Measurements from ENCODE around the gene ITGAX. TPM values are rescaled to one million over a fixed set of nuclear protein-coding genes. Genes with fewer than 3 reads are reported as not detected.

The ITGAX gene
- total and polyA plus RNA-seq, 2 donors (not counting 1 experiment from before 2014, with no cell fraction given): 48.0 to 78.8 TPM

DNA sequence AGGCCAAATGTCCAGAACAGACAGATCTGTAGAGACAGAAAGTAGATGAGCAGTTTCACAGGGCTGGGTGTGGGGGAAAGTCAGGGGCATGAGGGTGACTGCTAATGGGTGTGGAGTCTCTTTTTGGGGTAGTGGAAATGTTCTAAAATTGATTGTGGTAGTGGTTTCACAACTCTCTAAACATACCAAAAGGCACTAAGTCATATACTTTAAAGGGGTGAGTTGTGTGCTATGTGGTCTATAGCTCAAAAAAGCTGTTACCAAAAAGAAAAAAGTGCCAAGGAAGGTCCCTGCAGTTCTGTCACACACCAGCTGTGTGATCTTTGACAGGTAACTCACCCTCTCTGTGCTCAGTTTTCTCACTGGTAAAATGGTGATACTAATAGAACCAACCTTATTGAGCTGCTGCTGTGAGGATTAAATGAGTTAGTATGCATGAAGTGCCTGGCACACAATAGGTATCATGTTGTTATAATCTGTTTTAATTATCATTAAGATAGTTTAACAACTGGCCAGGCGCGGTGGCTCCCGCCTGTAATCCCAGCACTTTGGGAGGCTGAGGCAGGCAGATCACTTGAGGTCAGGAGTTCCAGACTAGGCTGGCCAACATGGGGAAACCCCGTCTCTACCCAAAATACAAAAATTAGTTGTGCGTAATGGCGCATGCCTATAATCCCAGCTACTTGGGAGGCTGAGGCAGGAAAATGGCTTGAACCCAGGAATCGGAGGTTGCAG is 10.3 kb downstream of the ITGAX start:
- H3K79me2 ChIP-seq (ENCODE audit: control insufficient read depth, insufficient read depth, low read length): no peaks in the 10 kb centered on the region
- no peaks in the 10 kb centered on the region for H3K9me3 Mint-ChIP-seq (ENCODE audit: insufficient read depth)
- no peaks in the 10 kb centered on the region for H3K36me3 ChIP-seq (replicated peaks in 1 of 2; ENCODE audit: control extremely low read depth in 1 of 2, control insufficient read depth in 1 of 2, extremely low read depth in 1 of 2, insufficient read depth in 2 of 2, low read length in 1 of 2)
- H3K9me3 ChIP-seq (ENCODE audit: control extremely low read depth in 1 of 3, control insufficient read depth in 2 of 3, insufficient read depth in 1 of 3, low read length in 2 of 3): no peaks in the 10 kb centered on the region
- H4K20me1 ChIP-seq (ENCODE audit: control insufficient read depth, insufficient read depth, low read length, poor library complexity, severe bottlenecking): no peaks in the 10 kb centered on the region
- H3K4me1 Mint-ChIP-seq: peaks cover 16% of the 10 kb centered on the region
- H3K27me3 ChIP-seq (replicated peaks in 1 of 4; ENCODE audit: control extremely low read depth in 1 of 4, control insufficient read depth in 3 of 4, insufficient read depth in 4 of 4, low read length in 3 of 4): no peaks in the 10 kb centered on the region
- peak overlapping the region; percentile 29 for H3K4me3 Mint-ChIP-seq
- intact Hi-C loops (cut with micrococcal nuclease): no loop called here
- H3K27me3 Mint-ChIP-seq: no peaks in the 10 kb centered on the region
- ChIA-PET CTCF (no interaction called here), POLR2A (no interaction called here)
- no peak overlapping the region for H2AFZ ChIP-seq (ENCODE audit: insufficient read depth, low read depth, low read length, poor library complexity, severe bottlenecking)
- no peak overlapping the region for H3K4me3 ChIP-seq (ENCODE audit: control extremely low read depth in 1 of 5, extremely low read depth in 1 of 5, insufficient read depth in 1 of 5, low read depth in 2 of 5, low read length in 4 of 5)
- ATAC-seq (ENCODE audit: low read depth): no peak
- H3K27ac Mint-ChIP-seq: peak overlapping the region; percentile 64
- H3K4me2 ChIP-seq (replicated peaks; ENCODE audit: low read depth, low read length, poor library complexity, severe bottlenecking): no peak overlapping the region
- H3K9ac ChIP-seq (ENCODE audit: low read length): no peak overlapping the region
- peaks cover 0 to 11% of the 10 kb centered on the region in 2 donors for H3K4me1 ChIP-seq (ENCODE audit: control insufficient read depth in 2 of 2, insufficient read depth in 2 of 2, low read length in 2 of 2)
- 97% methylated on average over 5 of the region's 7 CpGs for WGBS (ENCODE audit: insufficient coverage)
- TF ChIP-seq EZH2 (IDR thresholded peaks at IDR 0.05; ENCODE audit: borderline replicate concordance, insufficient read depth, low read depth, low read length, poor library complexity, severe bottlenecking): no peak
- no peak for DNase-seq
- H3K27ac ChIP-seq (ENCODE audit: low read length in 2 of 2): no peak overlapping the region

DNA sequence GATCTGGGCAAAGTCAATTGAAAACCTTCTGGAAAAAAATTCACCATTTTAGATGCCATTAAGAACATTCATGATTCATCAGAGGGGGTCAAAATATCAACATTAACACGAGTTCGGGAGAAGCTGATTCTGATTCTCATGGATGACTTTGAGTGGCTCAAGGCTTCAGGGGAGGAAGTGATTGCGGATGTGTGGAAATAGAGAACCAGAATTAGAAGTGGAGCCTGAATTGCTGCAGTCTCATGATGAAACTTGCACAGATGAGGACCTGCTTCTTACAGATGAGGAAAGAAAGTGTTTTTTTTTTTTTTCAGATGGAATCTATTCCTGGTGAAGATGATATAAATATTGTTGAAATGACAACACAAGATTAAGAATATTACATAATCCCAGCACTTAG is 12.9 kb downstream of the ITGAX start:
- 40% methylated on average over 2 of the region's 3 CpGs for WGBS (ENCODE audit: insufficient coverage)
- H3K9me3 ChIP-seq (ENCODE audit: control extremely low read depth in 1 of 3, control insufficient read depth in 2 of 3, insufficient read depth in 1 of 3, low read length in 2 of 3): no peaks in the 10 kb centered on the region
- no peak overlapping the region for H3K9ac ChIP-seq (ENCODE audit: low read length)
- no peaks in the 10 kb centered on the region for H3K36me3 ChIP-seq (replicated peaks in 1 of 2; ENCODE audit: control extremely low read depth in 1 of 2, control insufficient read depth in 1 of 2, extremely low read depth in 1 of 2, insufficient read depth in 2 of 2, low read length in 1 of 2)
- Mint-ChIP-seq H3K4me3 (no peak overlapping the region), H3K9me3 (ENCODE audit: insufficient read depth) (no peaks in the 10 kb centered on the region), H3K27me3 (no peaks in the 10 kb centered on the region), H3K27ac (no peak overlapping the region), H3K4me1 (peaks cover 16% of the 10 kb centered on the region)
- no peaks in the 10 kb centered on the region for H4K20me1 ChIP-seq (ENCODE audit: control insufficient read depth, insufficient read depth, low read length, poor library complexity, severe bottlenecking)
- ATAC-seq (ENCODE audit: low read depth) (no peak), DNase-seq (no peak)
- intact Hi-C loops (cut with micrococcal nuclease): no loop called here
- H3K27me3 ChIP-seq (replicated peaks in 1 of 4; ENCODE audit: control extremely low read depth in 1 of 4, control insufficient read depth in 3 of 4, insufficient read depth in 4 of 4, low read length in 3 of 4): no peaks in the 10 kb centered on the region
- H3K4me3 ChIP-seq (ENCODE audit: control extremely low read depth in 1 of 5, extremely low read depth in 1 of 5, insufficient read depth in 1 of 5, low read depth in 2 of 5, low read length in 4 of 5): no peak overlapping the region
- H3K79me2 ChIP-seq (ENCODE audit: control insufficient read depth, insufficient read depth, low read length): no peaks in the 10 kb centered on the region
- H2AFZ ChIP-seq (ENCODE audit: insufficient read depth, low read depth, low read length, poor library complexity, severe bottlenecking): no peak overlapping the region
- peaks cover 0 to 11% of the 10 kb centered on the region in 2 donors for H3K4me1 ChIP-seq (ENCODE audit: control insufficient read depth in 2 of 2, insufficient read depth in 2 of 2, low read length in 2 of 2)
- CTCF ChIA-PET: interaction anchor here (0.7 to 0.8 kb wide), 3 partner anchors 9 to 188 kb away, joined by 3 to 4 read pairs (median 3); partner anchors contain the start of gene FUS
- TF ChIP-seq CTCF (IDR thresholded peaks at IDR 0.05) (no peak), EZH2 (IDR thresholded peaks at IDR 0.05; ENCODE audit: borderline replicate concordance, insufficient read depth, low read depth, low read length, poor library complexity, severe bottlenecking) (no peak)
- no peak overlapping the region for H3K27ac ChIP-seq (ENCODE audit: low read length in 2 of 2)
- POLR2A ChIA-PET: no interaction called here
- no peak overlapping the region for H3K4me2 ChIP-seq (replicated peaks; ENCODE audit: low read depth, low read length, poor library complexity, severe bottlenecking)
